Measurements from ENCODE around the gene ARVCF.
A peak's percentile ranks its signal among the peaks of the same experiment; 100 is the strongest.

ARVCF gene

DNA sequence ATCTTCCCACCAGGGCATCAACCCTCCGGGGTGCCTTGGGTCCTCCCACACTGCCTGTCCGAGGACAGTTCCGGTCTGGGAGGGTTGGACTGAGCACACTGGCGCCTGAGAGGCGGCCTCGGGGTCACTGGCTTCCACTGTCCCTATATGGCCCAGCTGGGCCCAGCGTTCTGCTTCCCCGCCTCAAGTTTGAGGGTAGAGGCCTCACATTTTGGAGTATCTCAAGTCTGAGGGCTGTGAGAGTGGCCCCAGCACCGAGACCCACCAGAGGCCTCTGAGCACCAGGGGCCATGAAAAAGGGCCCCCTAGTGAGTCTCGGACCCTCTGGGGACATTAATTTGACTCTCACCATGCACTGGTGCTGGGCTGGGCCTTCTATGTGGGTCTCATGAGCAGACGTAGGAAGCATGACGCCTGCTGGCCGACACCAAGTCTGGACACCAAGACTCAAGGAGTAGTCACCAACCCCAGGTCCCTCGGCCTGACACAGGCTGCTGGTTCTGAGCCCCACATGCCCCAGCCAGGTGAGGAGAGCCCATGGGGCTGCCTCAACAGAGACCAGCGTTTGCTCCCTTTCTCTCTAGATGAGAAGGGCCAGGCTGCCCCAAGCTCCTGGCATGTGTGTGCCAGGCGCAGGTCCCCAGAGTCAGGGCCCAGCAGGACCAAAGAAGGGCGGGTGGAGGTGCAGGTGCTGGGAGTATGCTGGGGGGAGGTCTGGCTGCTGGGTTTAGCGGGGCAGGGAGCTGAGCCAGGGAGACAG lies 27.5 kb downstream of the ARVCF start:
- Mint-ChIP-seq H3K9me3 (no peaks in the 10 kb centered on the region), H3K4me3 (no peak overlapping the region), H3K27ac (no peak overlapping the region), H3K4me1 (ENCODE audit: low read depth) (no peaks in the 10 kb centered on the region), H3K36me3 (ENCODE audit: low read depth) (no peaks in the 10 kb centered on the region), H3K27me3 (ENCODE audit: low read depth) (peaks cover 5% of the 10 kb centered on the region)
- no peak for DNase-seq (ENCODE audit: low spot score)

DNA sequence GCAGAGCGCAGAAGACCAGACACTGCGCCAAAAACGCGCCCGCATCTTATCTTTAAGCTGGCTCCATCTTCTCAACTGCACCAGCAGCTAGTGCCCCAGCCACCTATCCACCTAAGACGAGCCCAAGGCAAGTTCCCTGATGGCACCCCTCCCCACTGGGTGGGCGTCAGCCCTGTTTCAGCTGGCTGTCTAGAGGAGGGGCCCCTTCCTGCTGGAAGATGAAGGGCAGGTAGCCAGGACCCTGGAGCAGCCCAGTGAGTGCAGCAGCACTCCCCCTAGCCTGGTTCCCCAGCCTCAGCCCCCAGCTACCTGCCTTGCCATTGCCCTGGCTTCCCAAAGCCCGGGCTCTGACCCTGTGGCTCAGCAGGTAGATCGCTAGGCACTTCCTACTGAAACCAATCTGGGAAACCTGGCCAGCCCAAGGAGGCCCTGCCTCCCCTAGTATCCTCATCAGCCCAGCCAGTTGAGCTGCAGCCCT lies 28.3 kb downstream of the ARVCF start:
- Mint-ChIP-seq H3K27me3 (ENCODE audit: low read depth) (peaks cover 5% of the 10 kb centered on the region), H3K27ac (no peak overlapping the region), H3K4me1 (ENCODE audit: low read depth) (no peaks in the 10 kb centered on the region), H3K4me3 (no peak overlapping the region), H3K36me3 (ENCODE audit: low read depth) (no peaks in the 10 kb centered on the region), H3K9me3 (no peaks in the 10 kb centered on the region)
- no peak for DNase-seq (ENCODE audit: low spot score)

DNA sequence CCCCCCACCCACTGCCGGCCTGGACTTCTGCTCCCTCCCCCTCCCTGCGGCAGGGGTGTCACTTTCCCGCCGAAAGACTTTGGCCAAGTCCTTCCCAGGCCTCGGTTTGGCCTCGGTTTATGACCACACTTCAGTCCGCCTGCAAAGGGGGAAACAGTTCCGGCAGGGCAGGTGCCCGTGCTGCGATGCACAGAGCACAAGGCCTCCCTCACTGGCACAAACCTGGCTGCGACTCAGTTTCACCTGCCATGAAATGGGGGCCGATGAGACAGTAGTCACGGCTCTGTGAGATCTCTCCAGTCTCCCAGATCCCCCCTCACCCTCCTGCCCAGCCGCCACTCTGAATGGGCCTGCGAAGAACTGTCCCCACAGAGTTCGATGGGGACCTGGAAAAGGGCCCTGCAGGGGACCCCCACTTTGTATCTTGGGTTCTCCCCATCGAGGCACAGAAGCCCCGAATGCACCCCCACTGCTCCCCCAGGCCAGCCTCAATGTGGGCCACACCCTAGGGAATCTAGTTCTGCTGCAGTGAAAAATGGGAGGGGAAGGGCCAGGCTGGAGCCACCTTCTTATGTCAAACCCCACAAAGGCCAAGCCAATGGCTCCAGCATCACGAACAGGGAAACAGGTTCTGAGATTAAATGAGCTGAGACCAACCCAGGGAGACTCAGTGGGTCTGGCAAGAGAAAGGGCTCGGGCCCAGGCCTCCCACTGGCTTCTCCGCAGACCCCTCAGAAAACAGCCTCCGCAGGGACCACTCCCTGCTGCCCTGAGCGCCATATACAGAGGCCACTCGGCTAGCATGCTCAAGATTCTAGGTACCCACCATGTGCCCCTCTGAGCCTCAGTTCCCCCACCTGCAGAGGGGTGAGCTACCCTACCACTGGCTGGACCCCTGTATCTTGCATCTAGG lies 29.0 kb downstream of the ARVCF start:
- Mint-ChIP-seq H3K36me3 (ENCODE audit: low read depth) (no peaks in the 10 kb centered on the region), H3K4me1 (ENCODE audit: low read depth) (no peaks in the 10 kb centered on the region), H3K4me3 (peak overlapping the region; percentile 15), H3K27ac (no peak overlapping the region), H3K9me3 (no peaks in the 10 kb centered on the region), H3K27me3 (ENCODE audit: low read depth) (peaks cover 5% of the 10 kb centered on the region)
- DNase-seq (ENCODE audit: low spot score): no peak

DNA sequence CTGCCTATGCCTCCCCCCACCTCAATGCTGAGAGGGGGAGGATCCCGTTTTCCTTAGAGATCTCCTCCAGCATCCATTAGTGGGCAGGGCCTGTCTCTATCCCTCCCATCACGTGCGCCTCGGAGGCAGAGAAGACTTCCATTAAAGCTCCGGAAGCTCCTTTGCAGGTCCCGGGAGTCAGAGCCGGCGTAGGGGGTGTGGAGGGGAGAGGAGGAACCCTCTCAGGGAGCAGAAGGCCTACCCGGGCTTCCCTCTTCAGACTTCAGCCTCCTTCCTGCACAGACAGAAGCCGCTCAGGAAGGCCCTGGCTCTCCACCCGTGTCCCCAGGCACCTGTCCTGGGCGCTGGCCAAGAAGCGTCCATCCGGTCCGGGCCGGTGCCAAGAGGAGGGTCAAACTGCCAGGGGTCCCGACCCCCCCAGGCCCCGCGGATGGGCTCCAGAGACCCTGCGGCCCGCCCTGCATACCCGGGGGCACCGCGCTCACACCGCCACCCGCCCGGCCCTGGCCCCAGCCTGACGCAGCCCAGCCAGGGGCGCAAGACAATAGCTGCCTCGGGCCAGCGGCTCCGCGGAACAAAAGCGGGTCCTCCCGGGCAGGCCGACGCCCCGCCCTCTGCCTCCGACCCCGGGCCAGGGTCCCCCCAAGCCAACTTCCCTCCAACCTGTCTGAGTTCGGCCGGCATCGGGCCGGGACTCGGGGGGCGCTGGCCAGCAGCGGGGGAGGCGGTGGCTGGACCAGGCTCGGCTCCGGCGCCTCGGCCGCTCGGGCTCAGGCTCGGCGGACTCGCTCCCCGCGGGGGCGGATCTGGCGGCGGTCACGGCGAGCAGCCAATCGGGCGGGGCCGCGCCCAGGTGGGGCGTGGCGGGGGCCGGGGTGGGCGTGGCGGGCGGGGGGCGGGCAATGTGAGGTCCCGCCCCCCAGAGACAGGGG lies 29.9 kb downstream of the ARVCF start:
- Mint-ChIP-seq H3K36me3 (ENCODE audit: low read depth) (no peaks in the 10 kb centered on the region), H3K9me3 (no peaks in the 10 kb centered on the region), H3K4me3 (peak overlapping the region; percentile 43), H3K27me3 (ENCODE audit: low read depth) (peaks cover 5% of the 10 kb centered on the region), H3K27ac (no peak overlapping the region), H3K4me1 (ENCODE audit: low read depth) (no peaks in the 10 kb centered on the region)
- peak; percentile 71 for DNase-seq (ENCODE audit: low spot score)

DNA sequence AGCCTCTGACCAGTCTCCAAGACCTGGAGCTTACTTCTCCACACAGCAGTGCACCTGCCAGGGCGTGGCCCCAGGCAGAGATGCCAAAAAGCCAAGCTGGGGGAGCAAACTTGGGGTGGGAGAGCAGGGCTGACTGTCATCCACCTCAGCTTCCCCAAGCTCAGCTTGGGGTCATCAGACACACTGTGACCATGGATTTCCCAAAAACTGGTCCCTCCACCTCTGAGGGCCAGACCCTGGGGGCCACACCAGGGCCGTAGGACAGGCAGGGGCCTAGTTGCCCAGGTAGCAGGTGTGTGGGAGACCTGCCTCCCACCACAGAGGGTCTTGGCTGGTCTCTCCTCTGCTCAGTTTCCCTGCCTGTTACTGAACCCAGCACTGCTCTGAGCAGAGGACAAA lies 30.6 kb downstream of the ARVCF start:
- no peaks in the 10 kb centered on the region for H3K36me3 Mint-ChIP-seq (ENCODE audit: low read depth)
- H3K27me3 Mint-ChIP-seq (ENCODE audit: low read depth): peaks cover 5% of the 10 kb centered on the region
- H3K9me3 Mint-ChIP-seq: no peaks in the 10 kb centered on the region
- no peak for DNase-seq (ENCODE audit: low spot score)
- H3K27ac Mint-ChIP-seq: no peak overlapping the region
- H3K4me3 Mint-ChIP-seq: peak overlapping the region; percentile 43
- H3K4me1 Mint-ChIP-seq (ENCODE audit: low read depth): no peaks in the 10 kb centered on the region

DNA sequence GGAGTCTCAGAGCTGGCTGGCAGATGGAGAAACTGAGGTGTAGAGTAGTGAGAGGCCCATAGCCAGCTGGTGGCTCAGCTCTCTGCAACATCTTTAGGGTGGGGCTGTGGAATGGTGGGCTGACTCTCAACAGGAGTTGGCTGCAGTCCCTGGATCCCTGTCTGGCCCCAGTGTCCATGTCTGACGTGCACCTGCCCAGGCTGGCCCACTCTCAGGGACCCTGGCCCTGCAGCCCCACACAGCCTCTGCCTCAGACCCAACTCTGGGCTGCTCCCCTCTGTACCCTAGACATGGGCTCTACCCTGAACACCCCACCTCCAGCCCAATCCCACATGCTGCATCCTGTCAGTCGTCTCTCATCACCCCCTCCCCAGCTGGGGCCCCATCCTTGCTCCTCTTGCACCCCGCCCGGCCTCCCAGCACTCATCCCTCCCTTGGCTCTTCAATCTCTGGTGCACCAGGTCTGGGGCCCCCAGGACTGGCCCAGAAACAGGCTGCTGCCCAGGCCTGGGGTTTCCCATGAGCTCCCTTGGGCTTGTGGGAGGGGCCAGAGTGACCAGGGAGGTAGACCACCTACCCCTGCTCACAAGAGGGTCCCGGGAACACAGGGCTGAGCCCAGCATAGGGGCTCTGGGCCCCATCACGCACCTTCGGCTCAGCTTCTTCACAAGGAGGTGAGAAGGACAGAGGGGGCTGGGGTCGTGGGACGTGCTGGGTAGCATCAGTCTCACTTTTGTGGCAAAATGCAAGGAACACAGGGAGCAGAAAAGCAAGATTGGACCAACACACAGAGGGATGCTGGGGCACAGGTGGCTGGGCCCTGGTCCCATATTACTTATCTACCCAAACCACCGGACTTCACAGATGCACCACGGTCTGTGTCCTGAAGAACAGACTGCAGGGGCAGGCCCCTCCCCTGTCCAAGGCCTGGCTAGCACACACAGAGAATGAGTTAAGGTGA lies 31.5 kb downstream of the ARVCF start:
- H3K4me3 Mint-ChIP-seq: no peak overlapping the region
- no peaks in the 10 kb centered on the region for H3K9me3 Mint-ChIP-seq
- DNase-seq (ENCODE audit: low spot score): no peak
- no peaks in the 10 kb centered on the region for H3K36me3 Mint-ChIP-seq (ENCODE audit: low read depth)
- H3K4me1 Mint-ChIP-seq (ENCODE audit: low read depth): no peaks in the 10 kb centered on the region
- H3K27me3 Mint-ChIP-seq (ENCODE audit: low read depth): peaks cover 5% of the 10 kb centered on the region
- no peak overlapping the region for H3K27ac Mint-ChIP-seq

DNA sequence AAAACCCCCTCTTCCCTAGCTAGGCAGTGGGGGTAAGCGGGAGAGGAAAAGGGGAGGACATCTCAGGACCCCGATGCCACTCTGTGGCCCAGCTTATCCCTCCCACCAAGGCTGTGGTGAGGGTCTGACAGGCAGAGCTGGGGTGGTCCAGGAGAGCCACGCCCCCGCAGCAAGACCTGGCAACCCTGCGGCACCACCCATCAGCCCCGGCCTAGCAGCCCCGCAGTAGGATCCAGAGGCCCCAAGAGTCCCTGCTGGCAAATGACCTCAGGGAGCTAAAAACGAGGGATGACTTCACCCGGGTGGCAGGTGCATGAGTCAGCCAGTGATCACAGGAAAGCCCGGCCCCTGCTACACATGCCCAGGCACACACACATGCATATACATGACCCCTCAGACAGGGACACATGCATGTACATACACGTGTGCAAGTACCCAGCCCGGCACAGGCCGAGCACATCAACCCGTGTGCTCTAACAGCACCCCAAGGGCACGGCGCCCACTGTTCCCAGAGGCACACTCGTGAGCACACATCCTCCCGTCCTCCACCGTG lies 32.3 kb downstream of the ARVCF start:
- peaks cover 5% of the 10 kb centered on the region for H3K27me3 Mint-ChIP-seq (ENCODE audit: low read depth)
- no peak overlapping the region for H3K4me3 Mint-ChIP-seq
- no peaks in the 10 kb centered on the region for H3K9me3 Mint-ChIP-seq
- H3K36me3 Mint-ChIP-seq (ENCODE audit: low read depth): no peaks in the 10 kb centered on the region
- no peak for DNase-seq (ENCODE audit: low spot score)
- H3K4me1 Mint-ChIP-seq (ENCODE audit: low read depth): no peaks in the 10 kb centered on the region
- no peak overlapping the region for H3K27ac Mint-ChIP-seq

DNA sequence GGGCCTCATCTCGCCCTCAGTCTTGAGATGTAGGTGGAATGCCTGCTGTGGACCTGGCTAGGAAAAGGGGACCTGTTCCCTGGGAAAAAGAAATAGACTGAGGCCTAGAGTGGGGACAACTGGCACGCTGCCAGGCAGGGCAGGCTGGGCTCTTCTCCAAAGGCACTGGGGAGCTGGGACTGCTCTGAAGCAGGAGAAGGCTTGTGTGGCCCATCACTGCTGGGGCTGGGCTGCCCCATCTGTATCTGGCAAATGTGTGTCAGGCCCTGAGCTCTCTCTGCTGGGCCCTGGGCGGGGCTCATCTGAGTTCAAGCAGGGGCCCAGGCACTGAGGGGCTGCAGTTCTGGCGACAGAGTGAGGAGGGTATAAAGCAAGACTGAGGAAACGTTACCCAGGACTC lies 32.9 kb downstream of the ARVCF start:
- H3K36me3 Mint-ChIP-seq (ENCODE audit: low read depth): no peaks in the 10 kb centered on the region
- H3K27ac Mint-ChIP-seq: no peak overlapping the region
- no peaks in the 10 kb centered on the region for H3K9me3 Mint-ChIP-seq
- peaks cover 5% of the 10 kb centered on the region for H3K27me3 Mint-ChIP-seq (ENCODE audit: low read depth)
- H3K4me1 Mint-ChIP-seq (ENCODE audit: low read depth): no peaks in the 10 kb centered on the region
- no peak overlapping the region for H3K4me3 Mint-ChIP-seq
- no peak for DNase-seq (ENCODE audit: low spot score)

DNA sequence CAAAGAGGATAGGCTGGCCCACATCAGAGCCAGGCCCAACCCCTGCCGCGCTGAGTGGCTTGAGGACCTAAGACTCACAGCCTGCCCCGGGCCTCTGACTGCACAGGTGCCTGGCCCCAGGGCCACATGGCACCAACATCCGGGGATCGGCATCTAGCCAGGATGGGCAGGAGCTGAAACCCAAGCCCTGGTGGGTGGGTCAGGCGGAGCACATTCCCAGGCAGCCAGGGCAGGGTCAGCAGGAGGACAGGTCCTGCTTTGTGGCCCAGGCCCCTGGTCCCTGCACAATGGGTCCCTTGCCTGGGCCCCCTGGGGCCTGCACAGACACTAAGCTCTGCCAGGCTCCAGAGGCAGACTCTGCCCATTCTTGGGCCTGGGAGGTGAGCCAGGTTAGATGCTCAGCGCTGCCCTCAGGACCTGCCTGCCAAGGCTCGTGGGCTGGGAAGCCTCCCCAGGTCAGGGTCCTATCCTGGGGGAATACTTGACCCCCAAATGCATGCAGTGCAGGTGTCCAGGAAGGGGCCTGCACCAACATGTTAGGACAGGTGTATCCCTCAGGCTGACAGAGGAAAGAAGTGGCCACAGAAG lies 33.5 kb downstream of the ARVCF start:
- H3K27ac Mint-ChIP-seq: no peak overlapping the region
- H3K4me1 Mint-ChIP-seq (ENCODE audit: low read depth): no peaks in the 10 kb centered on the region
- no peak for DNase-seq (ENCODE audit: low spot score)
- no peak overlapping the region for H3K4me3 Mint-ChIP-seq
- H3K27me3 Mint-ChIP-seq (ENCODE audit: low read depth): peaks cover 5% of the 10 kb centered on the region
- no peaks in the 10 kb centered on the region for H3K36me3 Mint-ChIP-seq (ENCODE audit: low read depth)
- H3K9me3 Mint-ChIP-seq: no peaks in the 10 kb centered on the region

DNA sequence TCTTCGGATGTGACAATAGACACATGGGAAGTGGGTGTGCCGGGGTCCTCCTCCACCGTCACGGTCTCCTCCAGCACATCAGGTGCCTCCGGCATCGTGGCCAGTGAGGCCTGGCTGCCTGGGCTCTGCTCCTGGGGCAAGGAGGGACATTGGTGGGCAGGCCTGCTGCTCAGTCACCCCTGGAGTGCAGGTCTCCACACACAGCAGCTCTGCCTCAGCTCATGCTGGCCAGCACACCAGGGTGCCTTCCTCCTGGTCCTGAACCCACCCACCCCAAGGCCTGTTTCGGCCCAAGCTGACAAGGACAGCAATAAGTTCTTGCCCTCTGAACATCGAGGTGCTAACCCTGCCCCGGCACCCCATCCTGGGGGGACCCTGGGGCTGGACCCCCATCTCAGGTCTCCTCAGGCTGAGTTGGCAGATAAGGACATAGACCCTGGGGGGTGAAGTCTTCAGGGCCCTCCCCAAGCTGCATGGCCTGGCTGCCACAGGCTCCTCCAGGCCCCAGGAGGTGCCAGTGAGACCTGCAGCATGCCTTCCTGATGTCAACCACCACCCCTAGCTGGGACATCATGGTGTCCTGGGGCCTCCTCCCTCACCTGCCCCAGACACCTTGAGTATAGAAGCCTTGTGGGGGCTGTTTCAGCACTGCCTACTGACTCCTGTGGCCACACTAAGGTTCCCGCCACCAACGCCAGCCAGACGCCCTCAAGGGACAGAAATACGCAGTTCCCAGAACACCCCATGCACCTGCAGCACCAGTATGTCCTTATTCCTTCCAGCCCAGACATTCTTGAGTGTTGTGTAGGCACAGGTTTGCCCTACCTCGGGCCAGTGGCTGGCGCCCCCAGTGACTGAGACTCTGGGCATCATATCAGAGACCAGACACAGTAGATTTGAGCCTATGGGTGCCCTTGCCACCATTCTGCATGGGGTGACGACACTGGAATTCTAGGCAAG lies 34.4 kb downstream of the ARVCF start:
- DNase-seq (ENCODE audit: low spot score): no peak
- Mint-ChIP-seq H3K27ac (no peak overlapping the region), H3K27me3 (ENCODE audit: low read depth) (peaks cover 3% of the 10 kb centered on the region), H3K4me3 (no peak overlapping the region), H3K36me3 (ENCODE audit: low read depth) (no peaks in the 10 kb centered on the region), H3K9me3 (no peaks in the 10 kb centered on the region), H3K4me1 (ENCODE audit: low read depth) (no peaks in the 10 kb centered on the region)

DNA sequence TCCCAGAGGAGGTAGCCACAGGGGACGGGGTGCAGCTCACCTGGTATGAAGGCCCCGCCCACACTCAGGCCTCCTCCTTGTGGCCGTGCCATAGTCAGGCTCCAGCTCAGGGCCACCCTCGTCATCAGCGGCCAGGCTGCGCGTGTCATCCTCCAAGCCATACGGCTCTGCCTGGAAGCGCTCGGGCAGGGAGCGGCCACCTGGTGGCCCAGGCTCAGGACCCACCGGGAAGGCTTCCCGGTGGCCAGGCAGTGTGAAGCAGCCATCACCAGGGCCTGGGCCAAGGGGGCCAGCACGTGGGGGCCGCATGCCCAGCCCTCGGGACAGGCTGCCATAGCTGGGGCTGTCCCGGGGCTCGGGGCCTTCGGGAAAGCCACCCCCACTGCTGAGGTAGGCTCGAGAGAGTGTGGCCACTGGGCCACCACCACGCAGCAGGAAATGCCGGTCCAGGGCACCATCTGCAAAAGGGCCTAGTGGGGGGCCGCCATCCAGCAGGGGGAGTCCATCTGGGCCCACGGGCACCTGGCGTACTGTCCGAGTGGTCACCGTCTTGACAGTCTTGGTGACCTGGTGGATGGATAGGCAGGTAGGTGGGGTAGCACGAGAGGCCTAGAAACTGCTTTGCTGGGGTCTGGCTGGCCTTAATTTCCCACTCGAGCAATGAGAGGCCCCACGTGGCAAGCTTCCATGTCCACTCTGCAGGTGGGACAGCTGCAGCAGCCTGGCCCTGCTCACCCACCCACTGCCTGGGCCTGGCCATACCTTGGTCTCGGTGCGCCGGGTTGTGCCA lies 35.3 kb downstream of the ARVCF start:
- peaks cover 2% of the 10 kb centered on the region for H3K27me3 Mint-ChIP-seq (ENCODE audit: low read depth)
- H3K9me3 Mint-ChIP-seq: no peaks in the 10 kb centered on the region
- H3K4me3 Mint-ChIP-seq: no peak overlapping the region
- H3K4me1 Mint-ChIP-seq (ENCODE audit: low read depth): no peaks in the 10 kb centered on the region
- H3K27ac Mint-ChIP-seq: no peak overlapping the region
- DNase-seq (ENCODE audit: low spot score): no peak
- H3K36me3 Mint-ChIP-seq (ENCODE audit: low read depth): no peaks in the 10 kb centered on the region

Measured in T-helper 2 cell treated with Interferon-gamma antibody and Interleukin-4, amounts not matched to agents 5 μg/mL and 100 μg/mL, for 36 hours (primary cell).